ENCODE data around the gene PISD.

Gene PISD

DNA sequence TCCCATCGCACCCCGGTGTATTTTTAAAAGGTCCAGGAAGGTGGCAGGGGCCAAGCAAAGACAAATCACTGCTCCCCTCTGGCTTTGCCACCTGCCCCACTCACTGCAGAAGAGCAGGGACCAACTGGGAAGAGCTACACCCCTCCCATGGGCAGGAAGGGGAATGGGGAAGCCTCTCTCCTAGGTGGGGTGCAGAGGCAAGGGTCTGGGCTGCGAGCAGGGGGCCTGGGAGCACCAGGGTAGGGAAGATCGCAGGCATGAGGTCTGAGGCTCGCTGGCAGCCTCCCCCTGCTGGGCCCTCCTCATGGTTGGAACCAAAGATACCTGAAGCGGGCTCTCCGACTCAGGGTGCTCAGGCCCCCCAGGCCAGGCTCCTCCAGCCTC, 36.8 kb downstream of the PISD start:
- H4K8ac ChIP-seq (ENCODE audit: low read length) = no peak overlapping the region

GRCh38 chr22:31623592-31624304, 38.3 kb downstream of the PISD start:
- Histone ChIP-seq H2BK120ac (ENCODE audit: low read depth, low read length) (no peak overlapping the region), H3K79me1 (replicated peaks; ENCODE audit: low read length, poor library complexity, severe bottlenecking) (peaks cover 12% of the 10 kb centered on the region), H3K23ac (ENCODE audit: low read length in 2 of 2) (no peak overlapping the region), H3K27me3 (ENCODE audit: control insufficient read depth in 1 of 2, insufficient read depth in 1 of 2, low read length in 2 of 2) (no peaks in the 10 kb centered on the region), H3K4me3 (ENCODE audit: insufficient read depth in 1 of 2, low read depth in 1 of 2, low read length in 2 of 2) (no peak overlapping the region), H3K9me3 (ENCODE audit: control insufficient read depth, low read length) (no peaks in the 10 kb centered on the region), H2BK15ac (ENCODE audit: low read depth, poor library complexity, severe bottlenecking) (peak overlapping the region; percentile 73), H3K4me2 (ENCODE audit: low read length, poor library complexity, severe bottlenecking) (no peak overlapping the region), H2AK5ac (ENCODE audit: low read length, severe bottlenecking) (peak overlapping the region; percentile 11), H4K8ac (ENCODE audit: low read length) (peak overlapping the region; percentile 16), H3K14ac (ENCODE audit: low read length in 2 of 2) (no peak overlapping the region), H2BK12ac (ENCODE audit: low read length in 2 of 2) (no peak overlapping the region), H3K4ac (ENCODE audit: low read depth in 1 of 2, low read length in 2 of 2) (no peak overlapping the region), H3K18ac (ENCODE audit: low read depth in 1 of 2, low read length in 2 of 2) (no peak overlapping the region), H3K4me1 (ENCODE audit: control insufficient read depth, insufficient read depth, low read depth, low read length) (peaks cover 52% of the 10 kb centered on the region), H2AFZ (ENCODE audit: low read depth, low read length) (no peak overlapping the region), H3K36me3 (ENCODE audit: control insufficient read depth in 1 of 2, insufficient read depth in 2 of 2, low read depth in 1 of 2, low read length in 2 of 2) (peaks cover 57 to 96% of the 10 kb centered on the region in 2 experiments), H3K27ac (ENCODE audit: low read length, poor library complexity, severe bottlenecking) (no peak overlapping the region), H3K9ac (ENCODE audit: low read length) (no peak overlapping the region), H2BK5ac (ENCODE audit: low read depth, low read length, poor library complexity, severe bottlenecking) (no peak overlapping the region), H4K91ac (ENCODE audit: low read length) (no peak overlapping the region)
- DNase-seq = no peak
- 98% methylated on average over 18 of the region's 18 CpGs for WGBS

More for the DNA sequence above, 36.8 kb downstream of the PISD start:
- Histone ChIP-seq H2BK120ac (ENCODE audit: low read depth, low read length) (no peak overlapping the region), H3K9me3 (ENCODE audit: control insufficient read depth, low read length) (no peaks in the 10 kb centered on the region), H2BK12ac (ENCODE audit: low read length in 2 of 2) (no peak overlapping the region), H2BK5ac (ENCODE audit: low read depth, low read length, poor library complexity, severe bottlenecking) (no peak overlapping the region), H3K4me1 (ENCODE audit: control insufficient read depth, insufficient read depth, low read depth, low read length) (peaks cover 65% of the 10 kb centered on the region), H2AFZ (ENCODE audit: low read depth, low read length) (no peak overlapping the region), H3K27ac (ENCODE audit: low read length, poor library complexity, severe bottlenecking) (no peak overlapping the region), H3K4me2 (ENCODE audit: low read length, poor library complexity, severe bottlenecking) (no peak overlapping the region), H3K9ac (ENCODE audit: low read length) (peak overlapping the region; percentile 18), H3K79me1 (replicated peaks; ENCODE audit: low read length, poor library complexity, severe bottlenecking) (peaks cover 9% of the 10 kb centered on the region), H3K4me3 (ENCODE audit: insufficient read depth in 1 of 2, low read depth in 1 of 2, low read length in 2 of 2) (no peak overlapping the region), H3K36me3 (ENCODE audit: control insufficient read depth in 1 of 2, insufficient read depth in 2 of 2, low read depth in 1 of 2, low read length in 2 of 2) (peaks cover 49 to 89% of the 10 kb centered on the region in 2 experiments), H2AK5ac (ENCODE audit: low read length, severe bottlenecking) (no peak overlapping the region), H4K91ac (ENCODE audit: low read length) (no peak overlapping the region), H3K18ac (ENCODE audit: low read depth in 1 of 2, low read length in 2 of 2) (no peak overlapping the region), H3K4ac (ENCODE audit: low read depth in 1 of 2, low read length in 2 of 2) (peak overlapping the region in 1 of 2 experiments; percentile 52), H3K14ac (ENCODE audit: low read length in 2 of 2) (no peak overlapping the region), H2BK15ac (ENCODE audit: low read depth, poor library complexity, severe bottlenecking) (no peak overlapping the region), H3K27me3 (ENCODE audit: control insufficient read depth in 1 of 2, insufficient read depth in 1 of 2, low read length in 2 of 2) (no peaks in the 10 kb centered on the region), H3K23ac (ENCODE audit: low read length in 2 of 2) (no peak overlapping the region)
- WGBS = 94% methylated on average over 7 of the region's 7 CpGs
- no peak for DNase-seq

DNA sequence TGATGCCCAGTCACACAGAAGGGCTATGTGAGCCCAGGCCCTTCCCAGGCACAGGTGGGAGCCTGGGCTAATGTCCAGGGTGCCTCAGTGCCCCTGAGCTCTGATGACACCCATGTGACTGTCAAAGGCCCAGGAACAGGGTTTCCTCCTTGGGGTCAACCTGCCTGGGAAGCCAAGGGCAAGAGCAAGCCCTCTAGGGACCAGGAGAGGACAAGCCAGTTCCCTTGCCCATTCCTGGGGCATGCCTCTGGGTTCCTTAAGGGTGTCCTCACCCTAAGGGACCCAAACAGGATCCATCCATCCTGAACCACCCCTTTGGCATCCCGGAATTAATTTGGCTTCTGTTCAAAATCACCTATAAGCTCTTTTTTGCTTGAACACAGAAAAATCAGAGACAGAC, 39.0 kb downstream of the PISD start:
- Histone ChIP-seq H2BK120ac (ENCODE audit: low read depth, low read length) (no peak overlapping the region), H3K79me1 (replicated peaks; ENCODE audit: low read length, poor library complexity, severe bottlenecking) (peaks cover 17% of the 10 kb centered on the region), H3K14ac (ENCODE audit: low read length in 2 of 2) (no peak overlapping the region), H3K18ac (ENCODE audit: low read depth in 1 of 2, low read length in 2 of 2) (no peak overlapping the region), H3K36me3 (ENCODE audit: control insufficient read depth in 1 of 2, insufficient read depth in 2 of 2, low read depth in 1 of 2, low read length in 2 of 2) (peaks cover 58 to 97% of the 10 kb centered on the region in 2 experiments), H3K4ac (ENCODE audit: low read depth in 1 of 2, low read length in 2 of 2) (no peak overlapping the region), H4K8ac (ENCODE audit: low read length) (no peak overlapping the region), H3K27ac (ENCODE audit: low read length, poor library complexity, severe bottlenecking) (no peak overlapping the region), H2BK5ac (ENCODE audit: low read depth, low read length, poor library complexity, severe bottlenecking) (no peak overlapping the region), H2AFZ (ENCODE audit: low read depth, low read length) (no peak overlapping the region), H3K4me2 (ENCODE audit: low read length, poor library complexity, severe bottlenecking) (no peak overlapping the region), H2BK12ac (ENCODE audit: low read length in 2 of 2) (no peak overlapping the region), H2AK5ac (ENCODE audit: low read length, severe bottlenecking) (no peak overlapping the region), H2BK15ac (ENCODE audit: low read depth, poor library complexity, severe bottlenecking) (no peak overlapping the region), H3K4me3 (ENCODE audit: insufficient read depth in 1 of 2, low read depth in 1 of 2, low read length in 2 of 2) (no peak overlapping the region), H3K9me3 (ENCODE audit: control insufficient read depth, low read length) (no peaks in the 10 kb centered on the region), H4K91ac (ENCODE audit: low read length) (no peak overlapping the region), H3K23ac (ENCODE audit: low read length in 2 of 2) (no peak overlapping the region), H3K9ac (ENCODE audit: low read length) (no peak overlapping the region), H3K27me3 (ENCODE audit: control insufficient read depth in 1 of 2, insufficient read depth in 1 of 2, low read length in 2 of 2) (no peaks in the 10 kb centered on the region), H3K4me1 (ENCODE audit: control insufficient read depth, insufficient read depth, low read depth, low read length) (peaks cover 47% of the 10 kb centered on the region)
- WGBS = 100% methylated on average over 1 of the region's 1 CpG
- DNase-seq = no peak

GRCh38 chr22:31621507-31622124, 40.4 kb downstream of the PISD start:
- Histone ChIP-seq H3K23ac (ENCODE audit: low read length in 2 of 2) (no peak overlapping the region), H3K36me3 (ENCODE audit: control insufficient read depth in 1 of 2, insufficient read depth in 2 of 2, low read depth in 1 of 2, low read length in 2 of 2) (peaks cover 67 to 97% of the 10 kb centered on the region in 2 experiments), H3K9me3 (ENCODE audit: control insufficient read depth, low read length) (no peaks in the 10 kb centered on the region), H3K4ac (ENCODE audit: low read depth in 1 of 2, low read length in 2 of 2) (no peak overlapping the region), H4K8ac (ENCODE audit: low read length) (no peak overlapping the region), H2AK5ac (ENCODE audit: low read length, severe bottlenecking) (no peak overlapping the region), H3K4me3 (ENCODE audit: insufficient read depth in 1 of 2, low read depth in 1 of 2, low read length in 2 of 2) (no peak overlapping the region), H3K79me1 (replicated peaks; ENCODE audit: low read length, poor library complexity, severe bottlenecking) (peaks cover 19% of the 10 kb centered on the region), H3K4me1 (ENCODE audit: control insufficient read depth, insufficient read depth, low read depth, low read length) (peaks cover 34% of the 10 kb centered on the region), H2BK12ac (ENCODE audit: low read length in 2 of 2) (no peak overlapping the region), H3K27ac (ENCODE audit: low read length, poor library complexity, severe bottlenecking) (no peak overlapping the region), H3K9ac (ENCODE audit: low read length) (no peak overlapping the region), H3K4me2 (ENCODE audit: low read length, poor library complexity, severe bottlenecking) (no peak overlapping the region), H4K91ac (ENCODE audit: low read length) (no peak overlapping the region), H2BK15ac (ENCODE audit: low read depth, poor library complexity, severe bottlenecking) (no peak overlapping the region), H3K27me3 (ENCODE audit: control insufficient read depth in 1 of 2, insufficient read depth in 1 of 2, low read length in 2 of 2) (no peaks in the 10 kb centered on the region), H3K18ac (ENCODE audit: low read depth in 1 of 2, low read length in 2 of 2) (no peak overlapping the region), H2AFZ (ENCODE audit: low read depth, low read length) (no peak overlapping the region), H2BK5ac (ENCODE audit: low read depth, low read length, poor library complexity, severe bottlenecking) (no peak overlapping the region), H3K14ac (ENCODE audit: low read length in 2 of 2) (no peak overlapping the region), H2BK120ac (ENCODE audit: low read depth, low read length) (no peak overlapping the region)
- 94% methylated on average over 19 of the region's 19 CpGs for WGBS
- DNase-seq = no peak
